Tibial nerve (tissue), 3 donors: ENCODE results near the gene ZNF267.

Experiments
- POLR2A ChIP-seq, 2 donors: fragments of 450-650 bp; IDR thresholded peaks; one replicate each; pipeline ENCODE4 v1.6.1; 2017; ENCODE audit warnings: antibody characterized with exemption in 2 of 2, mild to moderate bottlenecking in 2 of 2, moderate library complexity in 2 of 2
- TF ChIP-seq, protein P1 (sequence below), 5 experiments: fragments of 200-600 bp in 3 of 5; fragments of 450-650 bp in 2 of 5; sonication (generic) in 3 of 5; IDR thresholded peaks; one replicate each; pipeline ENCODE4 v1.5.1; 2016 to 2019; ENCODE audit warnings: antibody characterized with exemption in 5 of 5, mild to moderate bottlenecking in 3 of 5, moderate library complexity in 2 of 5

DNA sequence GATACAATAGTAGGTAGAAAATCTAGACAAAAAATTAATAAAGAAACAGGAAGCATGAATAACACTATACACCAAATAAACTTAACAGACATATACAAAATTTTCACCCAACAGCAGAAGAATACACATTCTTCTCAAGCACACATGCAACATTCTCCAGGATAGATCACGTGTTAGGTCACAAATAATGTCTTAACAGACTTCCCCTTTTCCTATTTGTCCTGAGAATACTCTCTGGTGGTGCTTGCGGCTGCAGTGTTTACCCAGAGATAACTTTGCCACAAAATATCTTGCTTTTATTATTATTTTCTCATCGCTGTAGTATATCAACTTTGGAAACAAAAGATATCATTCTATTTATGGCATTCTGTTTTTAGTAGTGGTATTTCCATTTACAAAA is 40.6 kb upstream of the ZNF267 start:
- TF ChIP-seq, protein P1, sequence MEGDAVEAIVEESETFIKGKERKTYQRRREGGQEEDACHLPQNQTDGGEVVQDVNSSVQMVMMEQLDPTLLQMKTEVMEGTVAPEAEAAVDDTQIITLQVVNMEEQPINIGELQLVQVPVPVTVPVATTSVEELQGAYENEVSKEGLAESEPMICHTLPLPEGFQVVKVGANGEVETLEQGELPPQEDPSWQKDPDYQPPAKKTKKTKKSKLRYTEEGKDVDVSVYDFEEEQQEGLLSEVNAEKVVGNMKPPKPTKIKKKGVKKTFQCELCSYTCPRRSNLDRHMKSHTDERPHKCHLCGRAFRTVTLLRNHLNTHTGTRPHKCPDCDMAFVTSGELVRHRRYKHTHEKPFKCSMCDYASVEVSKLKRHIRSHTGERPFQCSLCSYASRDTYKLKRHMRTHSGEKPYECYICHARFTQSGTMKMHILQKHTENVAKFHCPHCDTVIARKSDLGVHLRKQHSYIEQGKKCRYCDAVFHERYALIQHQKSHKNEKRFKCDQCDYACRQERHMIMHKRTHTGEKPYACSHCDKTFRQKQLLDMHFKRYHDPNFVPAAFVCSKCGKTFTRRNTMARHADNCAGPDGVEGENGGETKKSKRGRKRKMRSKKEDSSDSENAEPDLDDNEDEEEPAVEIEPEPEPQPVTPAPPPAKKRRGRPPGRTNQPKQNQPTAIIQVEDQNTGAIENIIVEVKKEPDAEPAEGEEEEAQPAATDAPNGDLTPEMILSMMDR (IDR thresholded peaks at IDR 0.05), result no peak
- TF ChIP-seq POLR2A (IDR thresholded peaks at IDR 0.05), result no peak
